Neural cell (in vitro differentiated cells): ENCODE data around the gene ACTR3C. TPM values are rescaled to one million over a fixed set of nuclear protein-coding genes. Genes with fewer than 3 reads are reported as not detected.
"Not testable (repeated sequence)": the region's sequence is repeated elsewhere in the genome, so short reads cannot be mapped to it uniquely, and the experiment has no call there.

ENCODE experiments used
- H2AFZ ChIP-seq: fragments of 200-600, 300-800 bp; sonication (generic), shearing (Covaris generic); 2 replicates; pipeline ENCODE4 v1.6.0; 2014; ENCODE audit warnings: low read depth, mild to moderate bottlenecking, antibody characterized with exemption, low read length, moderate library complexity
- H3F3A ChIP-seq: fragments of 200-600 bp; shearing (Covaris generic); 2 replicates; pipeline ENCODE4 v1.6.1; 2016; ENCODE audit warnings: mild to moderate bottlenecking, moderate library complexity, mixed read lengths, antibody characterized with exemption, low read length; ENCODE audit not compliant: insufficient read depth, poor library complexity, severe bottlenecking
- H3K27ac ChIP-seq: fragments of 200-600, 300-800 bp; sonication (generic), shearing (Covaris generic); 2 replicates; pipeline ENCODE4 v1.5.1; 2014; ENCODE audit warnings: mild to moderate bottlenecking, low read length, moderate library complexity
- H3K27me3 ChIP-seq: fragments of 300-800, 200-600 bp; sonication (generic), shearing (Covaris generic); 2 replicates; pipeline ENCODE4 v1.6.0; 2014; ENCODE audit warnings: mild to moderate bottlenecking, low read depth, low read length, moderate library complexity; ENCODE audit not compliant: insufficient read depth
- H3K36me3 ChIP-seq: fragments of 300-800, 200-600 bp; sonication (generic), shearing (Covaris generic); 2 replicates; pipeline ENCODE4 v1.5.1; 2014; ENCODE audit warnings: mild to moderate bottlenecking, antibody characterized with exemption, low read length, moderate library complexity; ENCODE audit not compliant: insufficient read depth
- H3K4me2 ChIP-seq: fragments of 300-800, 200-600 bp; sonication (generic), shearing (Covaris generic); 2 replicates; pipeline ENCODE4 v1.6.0; 2014; ENCODE audit warnings: mild to moderate bottlenecking, low read length
- H3K4me3 ChIP-seq: fragments of 300-800, 200-600 bp; sonication (generic), shearing (Covaris generic); 2 replicates; pipeline ENCODE4 v1.5.1; 2014; ENCODE audit warnings: mild to moderate bottlenecking, low read length, moderate library complexity
- H3K79me2 ChIP-seq: fragments of 200-600 bp; shearing (Covaris generic); replicated peaks from 2 replicates; pipeline ENCODE4 v1.6.0; 2014; ENCODE audit warnings: mild to moderate bottlenecking, low read length, moderate library complexity; ENCODE audit not compliant: insufficient read depth
- H3K9ac ChIP-seq: fragments of 300-800, 200-600 bp; sonication (generic), shearing (Covaris generic); 2 replicates; pipeline ENCODE4 v1.6.1; 2016; ENCODE audit warnings: mild to moderate bottlenecking, low read length, mixed read lengths
- H3K9me2 ChIP-seq: fragments of 200-600 bp; shearing (Covaris generic); 2 replicates; pipeline ENCODE4 v1.6.1; 2016; ENCODE audit warnings: mild to moderate bottlenecking, low read length, mixed read lengths; ENCODE audit not compliant: insufficient read depth
- H3K9me3 ChIP-seq: fragments of 200-600, 300-800 bp; sonication (generic), shearing (Covaris generic); 2 replicates; pipeline ENCODE4 v1.6.1; 2016; ENCODE audit warnings: mild to moderate bottlenecking, mixed run types, low read length, moderate library complexity, mixed read lengths
- H4K20me1 ChIP-seq: fragments of 200-600 bp; shearing (Covaris generic); 2 replicates; pipeline ENCODE4 v1.6.1; 2016; ENCODE audit warnings: mild to moderate bottlenecking, mixed run types; ENCODE audit not compliant: insufficient read depth
- SMC3 ChIP-seq: fragments of 450-650 bp; conservative IDR thresholded peaks from 2 replicates; pipeline ENCODE4 v1.6.1; 2014; ENCODE audit warnings: antibody characterized with exemption, mild to moderate bottlenecking, moderate library complexity; ENCODE audit not compliant: poor library complexity
- polyA plus RNA-seq: library from polyadenylated mRNA; depleted of rRNA; stranded (reverse); fragments of >200 nt; gene quantifications from 2 replicates; pipeline ENCODE4 v1.2.3, GENCODE V29; 2014
- TF ChIP-seq, protein P1 (sequence below): fragments of 450-650 bp; IDR thresholded peaks from 2 replicates; pipeline ENCODE4 v1.5.1; 2014; ENCODE audit warnings: antibody characterized with exemption, mild to moderate bottlenecking, moderate library complexity; ENCODE audit not compliant: poor library complexity, severe bottlenecking

ACTR3C gene
- polyA plus RNA-seq, 1 donor from 2014 or later: not detected

DNA sequence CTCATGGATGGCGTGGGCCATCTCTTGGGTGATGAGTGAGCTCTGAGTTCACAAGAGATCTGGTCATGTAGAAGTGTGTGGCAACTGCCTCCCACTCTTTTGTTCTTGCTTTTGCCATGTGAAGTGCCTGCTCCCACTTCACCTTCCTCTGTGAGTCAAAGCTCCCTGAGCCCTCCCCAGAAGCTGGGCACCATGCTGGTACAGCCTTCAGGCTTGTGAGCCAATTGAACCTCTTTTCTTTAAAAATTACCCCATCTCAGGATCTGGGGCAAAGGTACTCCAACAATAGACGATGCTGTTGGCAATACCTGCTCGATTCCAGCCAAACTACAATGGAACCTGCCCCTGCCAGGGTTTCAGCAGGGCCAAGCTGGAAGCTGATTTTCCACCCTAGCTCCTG, 75.6 kb downstream of the ACTR3C start:
- not testable (repeated sequence) for H3K27me3 ChIP-seq, H4K20me1 ChIP-seq, H3K4me3 ChIP-seq, H3K4me2 ChIP-seq, H3K36me3 ChIP-seq, H3K27ac ChIP-seq, H3K79me2 ChIP-seq, H3F3A ChIP-seq, H2AFZ ChIP-seq, H3K9me3 ChIP-seq, H3K9ac ChIP-seq, H3K9me2 ChIP-seq

DNA sequence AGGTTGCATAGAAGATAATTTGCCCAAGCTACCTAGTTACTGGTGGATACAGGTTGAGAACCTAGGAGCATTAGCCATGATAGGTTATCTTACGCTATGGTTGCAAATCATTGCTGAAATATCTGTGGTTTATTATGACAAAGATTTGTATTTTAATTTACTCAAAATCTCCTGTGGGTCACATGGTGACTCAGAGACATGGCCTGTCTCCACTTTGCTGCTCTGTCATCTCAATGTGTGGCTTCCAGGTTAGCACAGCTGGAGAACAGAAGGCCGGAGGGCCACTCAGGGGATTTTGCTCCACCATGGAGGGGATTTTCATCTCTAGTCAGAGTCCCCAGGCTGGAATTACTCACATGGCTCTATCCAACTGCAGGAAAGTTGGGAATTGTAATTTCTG, 78.1 kb downstream of the ACTR3C start:
- H3K9me3 ChIP-seq, H3F3A ChIP-seq, H2AFZ ChIP-seq, H3K4me3 ChIP-seq, H3K79me2 ChIP-seq, H3K27me3 ChIP-seq, H3K4me2 ChIP-seq, H3K9me2 ChIP-seq, H3K27ac ChIP-seq, H3K36me3 ChIP-seq, H3K9ac ChIP-seq, H4K20me1 ChIP-seq: not testable (repeated sequence)

DNA sequence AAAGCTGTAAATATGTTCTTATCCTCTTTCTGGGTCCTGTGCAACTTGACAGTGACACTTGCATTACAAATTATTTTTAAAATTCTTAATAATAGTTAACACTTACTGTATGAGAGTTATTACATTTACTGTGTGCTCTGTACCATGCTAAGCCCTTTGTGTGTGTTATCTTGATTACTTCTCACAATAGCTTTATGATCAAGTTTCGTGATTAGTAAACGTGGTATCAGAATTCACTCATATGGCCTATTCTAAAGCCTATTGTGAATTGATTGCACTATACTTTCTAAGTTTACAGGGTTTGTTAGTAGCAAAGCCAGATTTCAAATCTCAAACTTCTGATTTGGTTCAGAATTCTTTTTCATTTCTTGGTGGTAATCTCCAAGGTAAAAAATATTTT, 80.4 kb downstream of the ACTR3C start:
- H3K4me3 ChIP-seq, H3K36me3 ChIP-seq, H3F3A ChIP-seq, H4K20me1 ChIP-seq, H3K27me3 ChIP-seq, H3K4me2 ChIP-seq, H3K79me2 ChIP-seq, H2AFZ ChIP-seq, H3K9me2 ChIP-seq, H3K27ac ChIP-seq, H3K9ac ChIP-seq, H3K9me3 ChIP-seq: not testable (repeated sequence)

DNA sequence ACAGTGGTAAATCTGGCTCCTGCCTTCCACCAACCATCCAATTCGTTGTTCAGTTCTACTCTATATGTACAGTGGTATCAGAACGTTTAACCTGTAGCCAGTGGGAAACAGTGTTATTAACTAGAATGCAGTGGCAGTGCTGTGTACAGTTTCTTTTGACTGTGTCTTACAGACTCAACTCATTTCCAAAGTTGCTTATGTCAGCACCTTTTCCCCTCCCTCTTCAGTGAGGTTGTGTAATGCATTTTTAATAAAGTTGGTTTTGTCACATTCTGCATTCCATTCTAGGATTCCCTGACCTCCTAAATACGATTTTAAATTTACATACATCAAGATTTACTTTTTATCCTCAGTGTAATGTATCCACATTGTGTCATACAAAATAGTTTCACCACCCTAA, 97.9 kb downstream of the ACTR3C start:
- H3K36me3 ChIP-seq, H3K9me3 ChIP-seq, H3K4me2 ChIP-seq, H3K4me3 ChIP-seq, H3K79me2 ChIP-seq, H4K20me1 ChIP-seq, H2AFZ ChIP-seq, H3K27ac ChIP-seq, H3K9me2 ChIP-seq, H3K9ac ChIP-seq, H3F3A ChIP-seq: not testable (repeated sequence)
- peaks cover 16% of the 10 kb centered on the region for H3K27me3 ChIP-seq

DNA sequence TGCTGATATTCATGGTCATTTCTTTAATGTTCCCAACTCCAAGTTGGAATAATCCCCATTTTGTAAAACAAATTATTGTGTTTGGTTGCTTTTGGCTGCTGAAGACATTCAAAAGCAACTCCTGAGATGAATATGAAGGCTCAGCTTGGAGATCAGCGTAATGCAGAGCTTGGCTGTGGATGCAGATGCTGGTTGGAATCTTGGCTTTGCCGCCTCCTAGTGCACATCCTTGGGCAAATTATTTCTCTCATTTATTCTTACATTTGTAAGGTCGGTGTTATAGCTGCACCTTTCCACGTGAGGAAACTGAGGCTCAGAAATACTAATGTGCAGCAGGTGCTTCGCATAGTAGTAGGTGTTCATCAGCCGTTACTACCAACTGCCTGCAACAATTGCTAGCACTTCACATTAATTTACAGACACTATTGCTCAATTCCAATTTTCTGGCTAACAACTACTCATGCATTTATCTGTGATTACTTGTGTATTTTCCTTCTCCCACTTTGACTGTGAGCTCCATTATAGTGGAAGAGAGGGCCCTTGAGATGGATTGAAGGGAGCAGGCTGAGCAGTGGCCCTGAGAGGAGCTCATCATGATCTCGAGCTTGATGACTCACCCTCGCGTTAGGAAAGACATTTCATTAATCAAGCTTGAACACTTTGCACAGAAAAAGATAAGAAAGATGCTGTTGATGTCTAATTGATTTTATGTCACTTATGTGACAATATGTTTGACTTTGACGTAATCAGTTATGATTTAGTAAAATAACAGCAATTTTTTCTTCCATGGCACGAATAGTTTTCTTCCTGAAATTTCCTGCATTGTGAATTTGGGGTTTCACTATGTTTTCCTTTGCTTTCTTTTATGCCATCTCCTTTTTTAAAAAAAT, 101.0 kb downstream of the ACTR3C start:
- peaks cover 21% of the 10 kb centered on the region for H3K27me3 ChIP-seq
- TF ChIP-seq, protein P1, sequence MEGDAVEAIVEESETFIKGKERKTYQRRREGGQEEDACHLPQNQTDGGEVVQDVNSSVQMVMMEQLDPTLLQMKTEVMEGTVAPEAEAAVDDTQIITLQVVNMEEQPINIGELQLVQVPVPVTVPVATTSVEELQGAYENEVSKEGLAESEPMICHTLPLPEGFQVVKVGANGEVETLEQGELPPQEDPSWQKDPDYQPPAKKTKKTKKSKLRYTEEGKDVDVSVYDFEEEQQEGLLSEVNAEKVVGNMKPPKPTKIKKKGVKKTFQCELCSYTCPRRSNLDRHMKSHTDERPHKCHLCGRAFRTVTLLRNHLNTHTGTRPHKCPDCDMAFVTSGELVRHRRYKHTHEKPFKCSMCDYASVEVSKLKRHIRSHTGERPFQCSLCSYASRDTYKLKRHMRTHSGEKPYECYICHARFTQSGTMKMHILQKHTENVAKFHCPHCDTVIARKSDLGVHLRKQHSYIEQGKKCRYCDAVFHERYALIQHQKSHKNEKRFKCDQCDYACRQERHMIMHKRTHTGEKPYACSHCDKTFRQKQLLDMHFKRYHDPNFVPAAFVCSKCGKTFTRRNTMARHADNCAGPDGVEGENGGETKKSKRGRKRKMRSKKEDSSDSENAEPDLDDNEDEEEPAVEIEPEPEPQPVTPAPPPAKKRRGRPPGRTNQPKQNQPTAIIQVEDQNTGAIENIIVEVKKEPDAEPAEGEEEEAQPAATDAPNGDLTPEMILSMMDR: peak; percentile 54
- peak; percentile 51 for TF ChIP-seq SMC3
- not testable (repeated sequence) for H3K9ac ChIP-seq, H3K36me3 ChIP-seq, H3K9me3 ChIP-seq, H2AFZ ChIP-seq, H3K27ac ChIP-seq, H3F3A ChIP-seq, H3K79me2 ChIP-seq, H4K20me1 ChIP-seq, H3K4me2 ChIP-seq, H3K9me2 ChIP-seq, H3K4me3 ChIP-seq
